HG03066 (cell line): ENCODE measurements around the gene BICD2.
"Not testable (repeated sequence)": the region's sequence is repeated elsewhere in the genome, so short reads cannot be mapped to it uniquely, and the experiment has no call there.

ENCODE experiments used
- ATAC-seq: cut with Tn5 transposase; IDR thresholded peaks from one replicate; pipeline ENCODE4 v1.9.1; 2021; ENCODE audit warnings: low read depth; ENCODE audit not compliant: unreplicated experiment

The BICD2 gene

DNA sequence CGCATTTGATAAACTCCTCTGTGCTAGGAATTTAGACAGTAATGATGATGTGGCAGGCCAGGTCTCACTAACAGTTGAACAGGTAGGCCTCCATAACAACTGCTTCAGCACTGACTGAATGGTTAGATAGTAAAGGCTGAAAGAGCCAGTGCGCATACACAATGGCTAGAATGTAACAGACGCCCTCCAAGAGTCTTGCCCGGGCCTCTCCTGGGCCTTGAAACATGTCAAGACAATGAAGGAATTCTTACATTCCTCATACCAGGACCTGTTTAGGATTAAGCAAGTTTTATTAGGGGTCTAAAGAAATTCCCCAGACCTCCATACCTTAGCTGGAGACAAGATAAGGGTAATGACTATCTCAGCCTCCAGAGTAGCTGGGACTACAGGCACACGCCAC is 6.7 kb upstream of the BICD2 start:
- ATAC-seq, result no peak

DNA sequence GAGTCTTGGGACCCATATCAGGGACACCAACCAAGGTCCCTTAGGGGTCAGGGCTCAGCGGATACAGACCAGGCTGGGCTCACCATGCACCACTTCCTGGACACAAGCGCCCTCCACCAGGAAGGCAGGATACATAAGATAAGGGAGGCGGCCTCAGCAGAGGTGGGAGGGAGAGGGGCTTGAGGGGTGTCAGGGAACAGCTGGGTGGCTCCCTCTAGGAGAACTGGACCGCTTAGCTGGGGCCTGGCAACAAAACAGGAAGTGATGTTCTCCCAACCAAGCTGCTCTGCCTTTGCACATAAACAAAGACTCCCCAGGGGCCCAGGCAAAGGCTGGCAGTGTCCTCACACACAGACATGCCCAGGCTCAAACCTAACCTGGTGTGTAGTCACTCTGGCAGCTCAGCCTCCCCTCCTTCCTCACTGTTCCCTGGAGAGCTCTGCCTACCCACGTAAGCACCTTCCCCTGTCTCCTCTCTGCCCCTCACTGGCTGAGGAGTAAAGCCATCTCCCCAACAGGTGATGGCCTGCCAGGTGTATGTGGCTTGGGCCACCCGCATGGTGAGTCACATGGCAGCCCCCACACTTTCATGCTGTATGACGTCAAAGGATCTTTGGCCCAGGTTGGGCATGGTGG is 5.8 kb upstream of the BICD2 start:
- ATAC-seq, result no peak

DNA sequence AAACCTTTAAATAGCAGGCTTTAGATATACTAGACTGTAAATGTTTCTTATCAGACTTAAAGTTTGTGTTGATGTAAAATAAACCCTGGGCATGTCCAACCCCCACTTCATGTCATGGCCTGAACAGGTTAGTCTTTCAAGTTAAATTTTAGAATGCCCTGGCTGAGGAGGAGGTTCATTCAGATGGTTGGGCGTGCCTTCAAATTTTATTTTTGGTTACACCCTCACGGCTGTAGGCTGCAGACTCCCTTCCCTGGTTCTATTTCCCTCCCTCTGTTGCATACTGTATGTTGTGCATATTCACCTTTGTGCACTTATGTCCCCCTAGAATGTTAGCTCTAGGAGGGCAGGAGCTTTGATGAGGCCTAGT is 5.3 kb upstream of the BICD2 start:
- no peak for ATAC-seq

DNA sequence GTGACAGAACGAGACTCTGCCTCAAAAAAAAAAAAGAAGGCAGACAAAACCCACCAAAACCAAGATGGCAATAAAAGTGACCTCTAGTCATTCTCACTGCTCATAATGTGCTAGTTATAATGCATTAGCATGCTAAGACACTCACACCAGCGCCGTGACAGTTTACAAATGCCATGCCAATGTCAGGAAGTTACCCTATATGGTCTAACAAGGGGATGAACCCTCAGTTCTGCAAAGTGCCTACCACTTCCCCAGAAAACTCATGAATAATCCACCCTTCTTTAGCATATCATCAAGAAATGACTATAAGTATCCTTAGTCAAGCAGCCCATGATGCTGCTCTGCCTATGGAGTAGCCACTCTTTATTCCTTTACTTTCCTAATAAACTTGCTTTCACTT is 4.7 kb upstream of the BICD2 start:
- ATAC-seq, result no peak

DNA sequence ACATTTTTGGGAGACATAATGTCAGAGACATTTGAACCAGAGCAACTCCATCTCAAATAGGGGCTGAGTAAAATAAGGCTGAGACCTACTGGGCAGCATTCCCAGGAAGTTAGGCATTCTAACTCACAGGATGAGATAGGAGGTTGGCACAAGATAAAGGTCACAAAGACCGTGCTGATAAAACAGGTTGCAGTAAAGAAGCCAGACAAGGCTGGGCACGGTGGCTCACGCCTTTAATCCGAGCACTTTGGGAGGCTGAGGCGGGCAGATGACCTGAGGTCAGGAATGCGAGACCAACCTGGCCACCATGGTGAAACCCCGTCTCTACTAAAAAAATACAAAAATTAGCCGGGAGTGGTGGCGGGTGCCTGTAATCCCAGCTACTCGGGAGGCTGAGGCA is 4.2 kb upstream of the BICD2 start:
- ATAC-seq, result not testable (repeated sequence)

DNA sequence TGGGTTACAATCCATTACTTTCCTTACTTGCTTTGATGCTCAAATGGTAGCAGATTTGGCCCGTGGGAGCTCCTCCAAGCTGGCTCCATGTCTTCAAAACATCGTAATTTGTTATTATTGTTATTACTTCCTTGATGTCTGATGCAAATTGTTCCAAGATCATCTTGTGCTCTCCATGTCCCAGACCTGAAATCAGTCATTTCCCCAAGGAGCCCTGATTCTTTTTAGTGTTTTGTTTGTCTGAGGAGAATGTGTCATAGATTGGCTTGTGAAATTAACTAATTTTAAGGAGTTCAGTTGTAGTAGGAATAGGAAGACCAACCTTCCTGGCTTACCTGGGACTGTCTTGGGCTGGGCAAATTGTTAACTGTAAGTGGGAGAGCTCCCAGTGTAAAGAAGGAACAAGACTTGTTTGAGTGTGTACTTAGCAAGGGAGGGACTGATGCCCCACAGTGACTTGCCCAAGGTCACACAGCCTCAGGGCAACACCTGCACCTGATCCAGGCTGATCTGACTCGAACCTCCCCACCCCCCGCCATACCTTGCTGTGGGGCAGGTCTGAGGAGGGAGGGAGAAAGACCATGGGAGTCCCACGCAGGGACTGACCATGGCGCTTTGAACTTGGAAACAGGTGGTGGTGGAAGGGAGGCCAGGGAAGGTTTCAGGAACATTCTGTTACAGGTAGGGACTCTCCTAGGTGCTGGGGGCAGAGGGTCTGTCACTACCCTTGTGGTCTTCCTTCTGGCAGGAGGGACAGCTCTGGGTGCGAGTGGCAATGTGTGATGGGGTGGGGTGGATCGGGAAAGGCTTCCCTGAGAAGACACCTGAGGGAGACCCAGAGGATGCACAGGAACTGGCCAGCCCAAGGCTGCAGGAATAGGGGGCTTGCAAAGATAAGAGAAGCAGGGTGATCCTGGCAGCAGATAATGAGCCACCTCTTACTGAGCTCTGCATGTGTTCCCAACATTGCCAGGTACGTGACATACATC is 2.7 kb upstream of the BICD2 start:
- no peak for ATAC-seq

DNA sequence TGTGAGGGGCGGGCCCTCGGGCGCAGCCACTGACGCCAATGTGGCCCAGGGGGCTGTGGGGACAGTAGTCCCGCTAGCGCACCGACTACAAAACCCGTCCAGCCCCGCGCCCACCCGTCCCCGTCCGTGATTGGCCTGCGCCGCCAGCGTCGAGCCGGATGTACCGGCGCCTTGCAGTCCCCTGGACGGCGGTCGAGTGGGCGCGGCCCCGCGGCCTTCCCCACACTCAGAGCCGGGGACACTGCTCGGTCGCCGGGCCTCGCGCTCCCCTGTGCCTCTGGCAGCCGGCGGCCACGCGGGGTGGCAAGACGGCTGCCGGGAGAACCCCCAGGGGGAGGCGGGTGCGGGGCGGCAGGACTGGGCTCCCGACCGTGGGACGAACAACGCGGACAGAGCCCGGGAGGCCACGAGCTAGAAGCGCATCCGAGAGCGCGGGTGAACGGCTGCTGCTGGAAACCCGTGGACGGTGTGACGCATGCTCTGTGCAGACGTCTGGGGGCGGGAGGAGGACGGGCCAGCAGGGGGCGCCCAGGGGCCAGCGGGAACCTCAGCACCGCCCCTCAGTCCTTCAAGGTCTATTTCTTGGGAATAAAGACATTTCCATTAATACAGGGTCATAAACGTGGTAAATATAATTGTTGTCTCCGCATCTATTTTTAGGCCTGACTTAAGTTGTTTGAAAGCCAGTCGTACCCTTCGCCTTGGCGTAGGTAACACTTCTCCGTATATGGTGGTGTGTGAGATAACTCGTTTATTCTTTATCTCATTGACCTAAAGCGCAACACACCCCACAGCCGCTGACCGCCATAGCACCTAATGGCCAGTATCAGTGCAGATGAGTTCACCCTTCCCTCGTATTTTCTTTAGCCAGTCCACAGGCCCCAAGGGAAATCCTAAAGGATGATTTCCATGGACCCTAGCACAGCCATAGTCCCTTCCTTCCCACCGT is 629 bp upstream of the BICD2 start:
- peak; percentile 90 for ATAC-seq

DNA sequence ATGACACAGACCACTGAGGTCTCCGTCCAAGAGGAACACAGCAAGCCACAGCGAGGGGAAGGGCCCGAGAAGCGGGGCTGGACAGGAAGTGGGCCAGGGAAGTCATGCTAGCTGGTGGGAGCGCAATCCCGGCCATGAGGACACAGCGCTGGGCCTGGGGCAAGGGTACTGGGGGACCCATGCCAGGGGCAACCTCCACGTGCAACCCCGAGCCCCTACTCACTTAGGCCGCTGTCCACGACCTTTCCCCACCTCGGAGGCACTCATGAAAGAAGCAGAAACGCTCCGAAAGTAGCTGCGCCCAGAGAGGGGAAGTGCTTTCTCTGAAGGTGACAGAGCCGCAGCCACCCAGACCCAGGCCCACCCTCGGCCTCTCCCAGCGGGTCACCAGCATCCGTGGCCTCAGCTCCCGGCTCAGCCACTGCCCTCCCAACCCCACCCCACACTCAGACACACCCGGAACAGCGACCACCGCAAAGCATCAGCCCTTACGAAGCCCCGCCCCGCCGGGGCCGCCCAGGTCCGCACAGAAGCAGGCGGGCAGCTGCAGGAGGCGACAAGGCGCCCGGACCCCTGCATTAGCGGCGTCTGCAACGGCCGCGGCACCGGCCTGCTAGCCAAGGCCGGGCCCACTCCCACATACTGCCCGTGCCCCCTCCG is 782 bp downstream of the BICD2 start:
- ATAC-seq, result no peak

DNA sequence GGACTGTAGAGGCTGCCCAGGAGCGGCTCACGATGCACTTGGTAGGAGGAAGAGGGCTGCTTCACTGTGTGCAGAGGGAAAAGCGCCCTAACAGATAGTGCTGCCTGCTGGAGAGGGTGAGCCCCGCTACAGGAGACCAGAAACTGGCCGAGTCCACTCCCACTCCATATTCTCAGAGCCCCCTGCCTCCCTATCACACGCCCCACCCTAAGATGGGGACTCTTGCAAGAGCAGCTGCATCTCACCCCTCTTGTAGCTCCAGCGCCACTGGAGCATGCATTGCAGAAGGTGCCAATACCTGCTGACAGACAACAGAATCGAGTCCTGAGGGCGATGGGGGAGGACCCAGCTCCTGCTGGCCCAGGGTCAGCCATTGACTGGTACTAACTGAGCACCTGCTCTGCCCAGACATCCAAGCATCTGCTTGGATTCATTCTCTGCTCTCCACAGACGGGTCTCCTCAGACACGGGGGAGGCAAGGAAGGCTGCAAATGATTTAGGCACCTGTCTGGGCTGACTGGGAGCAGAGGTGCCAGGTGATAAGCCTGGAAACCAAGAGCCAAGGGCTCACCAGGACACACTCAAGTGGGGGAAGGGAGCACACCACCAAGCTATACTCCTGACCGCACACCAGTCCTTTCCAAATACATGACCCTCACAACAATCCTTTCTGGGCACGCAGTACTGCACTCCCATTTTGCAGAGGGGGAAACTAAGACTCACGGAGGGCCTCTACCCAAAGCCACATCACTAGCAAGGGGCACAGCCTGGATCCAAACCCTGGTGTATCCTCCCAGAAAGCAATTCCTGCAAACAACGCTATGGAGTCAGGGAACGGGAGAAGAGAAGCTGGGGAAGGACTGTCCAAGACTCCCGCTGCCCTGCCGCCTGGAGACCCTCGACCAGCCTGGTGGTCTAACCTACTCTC is 1.6 kb downstream of the BICD2 start:
- no peak for ATAC-seq

DNA sequence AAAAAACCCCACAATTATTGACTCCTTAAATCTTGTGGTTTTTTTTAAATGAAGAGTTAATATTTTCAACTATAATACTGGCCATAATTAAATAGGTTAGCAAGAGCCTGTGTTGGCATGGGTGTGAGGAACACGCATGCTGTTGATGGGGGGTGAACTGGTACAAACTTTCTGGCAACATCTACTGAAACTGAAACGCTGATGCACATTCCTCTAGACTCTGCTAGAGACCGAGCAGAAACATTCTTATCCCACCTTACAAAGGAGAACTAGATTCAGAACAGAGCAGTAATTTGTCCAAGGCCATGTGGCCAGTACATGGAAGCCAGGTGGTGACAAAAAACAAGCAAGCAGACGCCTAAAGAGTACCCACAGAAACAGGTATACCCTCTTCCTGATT is 2.4 kb downstream of the BICD2 start:
- no peak for ATAC-seq

DNA sequence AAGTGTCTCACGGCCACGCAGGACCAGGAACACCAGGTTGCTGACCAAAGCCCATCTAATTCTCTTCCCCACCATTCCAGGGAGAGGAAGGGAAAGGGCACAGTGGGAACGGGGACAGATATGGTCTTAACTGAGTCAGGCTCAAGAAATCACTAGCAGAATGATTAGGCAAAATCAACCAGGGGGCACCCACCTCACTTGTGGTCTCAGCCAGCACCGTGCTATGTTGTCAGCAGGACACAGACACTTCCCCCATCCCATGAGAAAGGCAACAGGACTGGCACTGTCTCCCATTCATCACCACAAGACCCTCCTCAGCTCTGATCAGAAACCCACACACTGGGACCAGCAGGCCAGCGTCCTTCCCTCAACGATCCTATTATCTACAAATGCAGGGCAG is 2.9 kb downstream of the BICD2 start:
- ATAC-seq, result no peak

DNA sequence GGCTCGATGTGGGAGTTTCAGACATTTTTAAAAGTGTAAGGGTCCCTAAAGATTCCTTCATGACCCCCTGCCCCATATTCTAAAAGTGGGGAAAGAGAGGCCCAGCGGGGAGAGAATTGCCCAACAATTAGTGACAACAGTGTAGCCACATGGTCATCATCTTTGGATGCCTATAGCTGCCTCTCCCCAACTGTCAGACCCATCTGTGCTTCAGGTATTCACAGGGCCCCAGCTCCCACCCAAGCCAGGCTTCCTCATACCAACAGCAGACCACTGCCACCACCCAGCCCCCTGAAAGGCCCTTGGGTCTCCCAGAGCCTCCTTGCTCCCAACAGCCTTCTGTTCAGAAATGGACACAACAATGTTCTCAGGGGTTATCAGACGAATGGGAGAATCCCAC is 4.1 kb downstream of the BICD2 start:
- ATAC-seq, result no peak

DNA sequence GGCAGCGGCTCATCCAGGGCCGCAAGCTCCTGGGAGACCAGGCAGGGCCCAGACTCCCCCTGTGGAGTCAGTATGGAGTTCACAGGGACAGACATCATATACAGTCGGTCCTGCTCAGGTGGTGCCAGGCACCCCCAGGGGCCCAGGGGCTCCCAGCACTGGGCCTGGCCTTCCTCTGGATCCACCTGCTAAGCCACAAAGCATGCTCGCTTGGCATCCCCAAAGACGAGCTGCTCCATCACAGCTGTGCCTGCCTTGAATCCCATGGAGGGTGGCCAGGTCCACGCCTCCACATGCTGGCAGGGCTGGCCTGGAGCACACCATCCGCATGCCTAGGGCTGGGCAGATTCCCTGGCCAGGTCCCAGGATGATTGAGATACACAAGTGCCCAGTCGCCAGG is 4.6 kb downstream of the BICD2 start:
- ATAC-seq, result no peak

DNA sequence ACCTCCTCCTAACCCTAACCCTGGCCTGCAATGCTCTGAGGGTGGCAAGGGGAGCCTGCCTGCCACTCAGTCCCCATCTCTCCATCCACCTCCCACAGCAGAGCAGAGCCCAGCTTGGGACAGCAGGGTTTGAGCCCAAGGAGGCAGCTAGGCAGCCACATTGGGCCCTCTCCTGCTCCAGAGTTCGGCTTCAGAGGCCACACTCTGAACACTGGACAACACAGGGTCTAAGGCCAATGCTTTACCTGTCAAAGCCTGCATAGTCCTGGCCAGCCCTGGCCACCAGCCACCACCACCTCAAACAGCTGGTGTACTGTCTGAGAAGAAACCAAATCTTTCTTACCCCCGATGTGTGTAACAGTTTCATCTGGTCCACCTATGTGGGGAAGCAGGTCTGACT is 5.2 kb downstream of the BICD2 start:
- no peak for ATAC-seq

DNA sequence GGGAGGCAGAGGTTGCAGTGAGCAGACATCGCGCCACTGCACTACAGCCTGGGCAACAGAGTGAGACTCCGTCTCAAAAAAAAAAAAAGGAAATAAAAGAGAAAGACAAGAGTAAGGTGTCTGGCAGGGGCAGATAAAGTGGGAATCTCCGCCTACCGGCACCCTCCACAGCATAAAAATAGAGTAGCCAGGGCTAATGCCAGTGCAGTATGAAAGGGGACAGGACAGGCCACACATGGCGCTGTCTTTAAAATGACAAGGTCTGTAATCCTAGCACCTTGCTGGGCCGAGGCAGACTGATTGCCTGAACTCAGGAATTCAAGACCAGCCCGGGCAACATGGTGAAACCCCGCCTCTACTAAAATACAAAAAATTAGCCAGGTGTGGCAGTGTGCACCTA is 7.8 kb downstream of the BICD2 start:
- ATAC-seq, result no peak

DNA sequence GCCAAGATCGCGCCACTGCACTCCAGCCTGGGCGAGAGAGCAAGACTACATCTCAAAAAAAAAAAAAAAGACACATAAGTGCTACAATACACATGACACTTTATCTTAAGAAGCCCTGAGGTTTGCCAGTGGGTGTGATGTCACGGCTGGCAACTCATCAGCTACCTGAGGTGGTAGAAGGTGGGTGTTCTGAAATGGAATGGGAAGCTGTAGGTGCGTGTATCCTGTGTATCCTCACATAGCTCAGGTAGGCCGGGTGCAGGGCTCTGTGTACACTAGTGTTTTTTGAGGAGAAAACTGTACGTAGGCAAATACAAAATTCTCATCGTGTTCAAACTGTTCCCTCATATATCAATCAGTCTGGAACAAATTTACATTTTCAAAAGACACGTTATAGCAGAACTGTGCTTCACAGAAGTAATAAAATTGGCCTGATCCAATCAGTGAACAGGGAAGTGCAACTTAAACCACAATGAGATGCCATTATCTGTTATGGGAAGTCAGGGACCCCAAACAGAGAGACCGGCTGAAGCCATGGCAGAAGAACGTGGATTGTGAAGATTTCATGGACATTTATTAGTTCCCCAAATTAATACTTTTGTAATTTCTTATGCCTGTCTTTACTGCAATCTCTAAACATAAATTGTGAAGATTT is 10.4 kb downstream of the BICD2 start:
- ATAC-seq, result no peak

DNA sequence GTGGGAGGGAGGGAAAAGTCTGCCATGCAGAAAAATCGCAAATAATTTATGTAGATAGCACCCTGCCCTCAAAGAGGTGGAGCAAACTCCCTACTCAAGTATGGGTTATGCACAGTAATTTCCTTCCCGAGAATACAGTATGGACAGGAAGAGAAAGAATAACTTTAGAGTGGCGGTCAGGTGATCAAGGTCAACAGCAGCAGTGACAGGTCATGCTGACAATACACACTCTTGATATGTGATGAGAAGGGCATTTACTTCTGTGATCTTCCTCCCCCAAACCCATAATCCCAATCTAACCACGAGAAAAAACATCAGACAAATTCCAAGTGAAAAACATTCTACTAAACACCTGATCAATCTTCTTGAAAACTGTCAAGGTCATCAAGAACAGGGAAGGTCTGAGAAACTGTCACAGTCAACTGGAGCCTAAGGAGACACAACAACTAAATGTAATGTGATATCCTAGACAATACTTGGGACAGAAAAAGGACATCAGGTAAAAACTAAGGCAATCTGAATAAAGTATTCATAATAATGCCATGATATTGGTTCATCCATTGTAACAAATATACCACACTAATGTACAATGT is 11.7 kb downstream of the BICD2 start:
- ATAC-seq, result no peak

DNA sequence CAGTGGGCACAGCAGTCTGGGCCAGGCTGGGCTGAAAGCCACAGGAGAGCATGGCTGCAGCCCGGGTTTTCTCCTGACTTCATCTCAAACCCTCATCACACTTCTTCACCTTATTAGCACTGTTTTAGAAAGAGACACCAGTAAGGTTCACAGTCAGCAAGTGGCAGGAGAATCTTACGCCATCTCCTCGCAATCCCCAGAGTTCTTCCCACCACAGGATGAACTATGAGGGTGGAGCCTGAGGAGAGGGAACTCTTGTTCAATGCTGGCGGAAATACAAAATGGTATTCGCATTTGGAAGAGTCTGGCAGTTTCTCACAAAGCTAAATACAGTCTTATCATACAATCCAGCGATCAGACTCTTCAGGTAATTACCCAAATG is 14.7 kb downstream of the BICD2 start:
- no peak for ATAC-seq
